ENCODE data around the gene GLB1L2. TPM values are rescaled to one million over a fixed set of nuclear protein-coding genes. Genes with fewer than 3 reads are reported as not detected.

The GLB1L2 gene
- total RNA-seq, 1 donor from 2014 or later: 14.7 TPM

DNA sequence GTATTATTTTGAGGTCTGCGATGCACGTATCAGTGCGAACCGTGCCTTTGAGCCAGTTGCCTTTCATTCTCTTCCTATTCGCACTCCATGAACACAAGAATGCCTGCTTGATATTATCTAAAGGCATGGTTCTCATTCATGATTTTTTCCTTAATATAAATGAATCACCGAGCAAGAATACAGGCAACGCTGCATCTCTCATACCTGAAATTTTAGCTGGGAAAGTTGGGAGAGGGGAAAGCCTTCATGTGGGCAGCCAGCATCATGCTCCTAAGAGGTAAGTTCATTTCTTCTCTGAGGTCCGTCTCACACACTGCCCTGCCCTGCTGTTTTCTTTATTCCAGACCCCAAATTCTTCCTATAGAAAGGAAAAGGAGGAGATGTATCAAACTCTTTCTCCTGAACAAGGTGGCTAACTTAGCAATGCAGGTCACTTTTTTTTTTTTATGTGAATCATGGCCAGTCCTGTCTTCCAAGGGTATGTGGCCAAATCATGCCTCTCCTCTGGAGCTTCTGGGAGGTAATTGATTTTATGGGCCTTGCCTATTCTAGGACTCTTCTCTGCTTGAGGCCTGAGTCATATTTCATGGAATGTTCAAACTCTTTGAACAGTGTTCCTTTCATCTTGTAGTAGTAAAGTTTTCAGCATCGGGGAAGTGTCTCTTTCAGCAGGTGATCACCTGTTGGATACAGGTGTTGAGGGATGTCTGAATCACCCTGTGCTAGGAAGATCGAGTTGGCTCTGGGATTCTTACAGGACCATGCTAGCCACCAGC lies 3.2 kb downstream of the GLB1L2 start:
- no peak overlapping the region for H3K4me3 ChIP-seq (ENCODE audit: low read depth, low read length)
- TF ChIP-seq CTCF (conservative IDR thresholded peaks at IDR 0.05; ENCODE audit: low read depth, low read length): no peak
- no peak for DNase-seq (ENCODE audit: low read depth)

DNA sequence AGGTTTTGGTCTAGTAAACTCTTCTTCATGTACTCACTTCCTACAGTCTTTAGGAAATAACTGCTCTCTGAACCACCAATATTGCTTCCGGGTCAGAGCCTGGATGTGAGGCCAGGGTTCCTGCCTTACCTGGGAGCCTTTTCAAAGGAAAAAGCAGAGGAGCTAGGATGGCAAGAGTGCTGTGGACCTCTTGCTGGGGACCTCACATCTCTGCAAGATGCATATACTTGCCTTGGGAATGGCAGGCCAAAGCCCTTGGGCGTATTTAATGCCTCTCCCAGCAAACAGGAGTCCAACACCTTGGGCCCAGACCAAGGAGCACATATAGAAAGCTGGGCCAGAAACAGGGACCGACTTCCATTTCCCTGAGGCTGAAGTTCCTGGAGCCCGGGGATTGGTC lies 5.3 kb downstream of the GLB1L2 start:
- H3K4me3 ChIP-seq (ENCODE audit: low read depth, low read length): no peak overlapping the region
- DNase-seq (ENCODE audit: low read depth): no peak
- no peak for TF ChIP-seq CTCF (conservative IDR thresholded peaks at IDR 0.05; ENCODE audit: low read depth, low read length)

DNA sequence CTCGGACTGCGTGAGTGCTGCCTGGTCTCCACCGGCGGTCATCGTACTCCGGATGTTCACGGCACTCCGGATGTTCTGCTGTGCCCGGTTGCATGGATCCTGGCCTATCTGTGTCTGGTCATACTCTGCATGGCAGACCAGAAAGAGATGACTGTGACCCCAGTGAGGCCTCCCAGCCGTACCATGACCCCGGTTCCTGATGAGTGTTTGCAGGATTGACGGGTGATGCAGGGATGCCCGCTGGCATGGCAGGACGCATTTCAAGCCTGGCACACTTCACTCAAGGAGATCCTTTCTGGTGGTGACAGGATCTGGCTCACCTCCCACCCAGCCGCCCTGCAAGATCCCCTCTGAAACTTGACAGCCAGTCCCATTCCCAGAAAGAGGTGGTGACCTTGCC lies 6.3 kb downstream of the GLB1L2 start:
- DNase-seq (ENCODE audit: low read depth): no peak
- no peak for TF ChIP-seq CTCF (conservative IDR thresholded peaks at IDR 0.05; ENCODE audit: low read depth, low read length)
- H3K4me3 ChIP-seq (ENCODE audit: low read depth, low read length): no peak overlapping the region

GRCh38 chr11:134338654-134339053 lies 6.9 kb downstream of the GLB1L2 start:
- no peak for DNase-seq (ENCODE audit: low read depth)
- H3K4me3 ChIP-seq (ENCODE audit: low read depth, low read length): no peak overlapping the region
- no peak for TF ChIP-seq CTCF (conservative IDR thresholded peaks at IDR 0.05; ENCODE audit: low read depth, low read length)

DNA sequence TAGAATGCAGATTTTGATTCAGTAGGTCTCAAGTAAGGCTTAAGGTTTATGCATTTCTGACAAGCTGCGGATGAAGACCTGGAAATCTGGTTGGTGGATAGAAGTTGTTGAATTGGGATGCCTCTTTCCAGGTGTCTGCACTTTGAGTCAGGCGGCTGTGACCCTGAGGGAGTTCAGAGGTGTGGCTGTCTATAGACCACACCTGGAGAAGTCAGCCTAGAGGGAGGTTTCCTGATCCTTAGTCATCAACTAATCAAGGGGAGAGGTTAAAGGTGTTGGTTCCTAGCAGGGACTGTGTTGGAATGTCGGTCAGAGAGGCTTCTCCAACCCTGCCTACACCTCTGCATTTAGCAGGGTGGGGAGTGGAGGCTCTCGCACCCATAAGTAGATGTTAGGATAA lies 8.0 kb downstream of the GLB1L2 start:
- TF ChIP-seq CTCF (conservative IDR thresholded peaks at IDR 0.05; ENCODE audit: low read depth, low read length): no peak
- no peak for DNase-seq (ENCODE audit: low read depth)
- no peak overlapping the region for H3K4me3 ChIP-seq (ENCODE audit: low read depth, low read length)

GRCh38 chr11:134340354-134340964 lies 8.7 kb downstream of the GLB1L2 start:
- H3K4me3 ChIP-seq (ENCODE audit: low read depth, low read length): no peak overlapping the region
- DNase-seq (ENCODE audit: low read depth): no peak
- TF ChIP-seq CTCF (conservative IDR thresholded peaks at IDR 0.05; ENCODE audit: low read depth, low read length): no peak
